Activated naive CD4-positive, alpha-beta T cell treated with anti-CD3 and anti-CD28 coated beads, Interleukin-2, amount 50 U/mL, for 16 hours (primary cell): Measurements from ENCODE around the gene METTL6.
"Not testable (repeated sequence)": the region's sequence is repeated elsewhere in the genome, so short reads cannot be mapped to it uniquely, and the experiment has no call there.

Experiments
- DNase-seq: peaks from one replicate; pipeline ENCODE4 v3.0.0-alpha.2; 2020

The METTL6 gene

DNA sequence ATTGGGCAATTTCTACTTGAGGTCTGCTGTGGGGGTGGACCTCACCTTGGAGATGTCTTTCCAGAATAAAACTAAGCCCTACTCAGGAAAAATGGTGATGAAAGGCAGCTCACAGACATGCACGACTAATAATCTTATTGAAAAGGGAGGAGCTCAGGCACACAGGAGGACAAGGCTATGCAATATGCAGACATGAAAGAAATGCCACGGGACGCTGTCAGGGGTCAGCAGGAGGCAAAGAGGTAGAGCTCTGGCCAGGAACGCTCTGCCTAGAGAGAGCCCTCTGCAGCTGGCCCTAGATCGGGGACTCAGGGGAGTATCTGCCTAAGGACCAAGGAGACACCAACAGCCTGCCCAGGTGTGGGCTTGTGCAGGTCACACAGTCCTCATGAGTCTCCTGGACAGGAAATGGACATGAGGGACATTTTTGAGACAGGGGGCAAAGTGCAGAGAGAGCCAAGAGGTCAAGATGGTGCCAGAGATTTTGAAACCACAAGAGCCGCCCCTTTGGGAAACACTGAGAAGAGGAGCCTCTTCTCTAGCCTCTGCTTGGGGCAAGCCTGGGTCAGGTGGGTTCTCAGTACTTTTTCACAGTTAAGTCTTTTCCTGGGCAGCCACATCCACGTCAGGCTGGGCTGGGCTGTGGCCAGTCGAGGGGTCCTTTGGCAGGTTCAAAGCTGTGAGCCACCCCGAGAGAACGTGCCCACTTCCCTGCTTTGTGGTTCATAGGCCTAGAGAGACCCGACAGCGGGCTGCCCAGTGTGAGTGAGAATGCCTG lies 23.3 kb upstream of the METTL6 start:
- no peak for DNase-seq

DNA sequence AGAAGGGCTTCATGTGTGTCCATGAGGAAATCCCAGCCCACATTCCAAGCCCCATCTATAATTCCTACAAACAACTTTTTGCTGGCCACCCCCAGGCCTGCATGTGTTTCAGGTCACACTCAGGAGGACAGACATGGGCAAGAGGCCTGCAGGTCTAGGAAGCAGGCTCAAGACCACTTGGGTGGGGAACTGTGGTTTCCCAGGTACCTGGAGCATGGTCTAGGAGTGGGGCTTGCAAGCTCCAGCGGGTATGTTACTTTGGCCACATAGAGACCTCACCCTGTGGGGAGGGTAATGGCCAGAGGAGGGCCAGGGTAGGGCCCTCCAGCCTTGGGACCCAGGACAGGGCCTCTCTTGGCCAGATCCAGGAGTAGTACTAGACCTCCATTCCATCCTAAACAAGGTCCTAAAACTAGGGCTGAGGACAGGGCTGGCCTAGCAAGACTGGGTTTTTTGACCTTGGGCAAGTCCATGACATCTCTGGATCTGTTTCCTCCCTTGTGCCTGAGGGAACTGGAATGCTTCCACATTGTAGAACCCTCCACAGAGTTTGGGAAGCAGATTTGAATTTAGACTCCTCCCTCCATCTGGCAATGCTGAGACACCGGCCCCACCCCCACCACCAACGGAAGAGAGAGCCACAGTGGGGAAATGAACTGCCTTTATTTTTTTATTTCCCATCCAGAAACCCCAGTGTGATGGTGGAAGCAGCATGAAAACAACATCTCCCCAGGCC lies 22.3 kb upstream of the METTL6 start:
- DNase-seq = no peak

DNA sequence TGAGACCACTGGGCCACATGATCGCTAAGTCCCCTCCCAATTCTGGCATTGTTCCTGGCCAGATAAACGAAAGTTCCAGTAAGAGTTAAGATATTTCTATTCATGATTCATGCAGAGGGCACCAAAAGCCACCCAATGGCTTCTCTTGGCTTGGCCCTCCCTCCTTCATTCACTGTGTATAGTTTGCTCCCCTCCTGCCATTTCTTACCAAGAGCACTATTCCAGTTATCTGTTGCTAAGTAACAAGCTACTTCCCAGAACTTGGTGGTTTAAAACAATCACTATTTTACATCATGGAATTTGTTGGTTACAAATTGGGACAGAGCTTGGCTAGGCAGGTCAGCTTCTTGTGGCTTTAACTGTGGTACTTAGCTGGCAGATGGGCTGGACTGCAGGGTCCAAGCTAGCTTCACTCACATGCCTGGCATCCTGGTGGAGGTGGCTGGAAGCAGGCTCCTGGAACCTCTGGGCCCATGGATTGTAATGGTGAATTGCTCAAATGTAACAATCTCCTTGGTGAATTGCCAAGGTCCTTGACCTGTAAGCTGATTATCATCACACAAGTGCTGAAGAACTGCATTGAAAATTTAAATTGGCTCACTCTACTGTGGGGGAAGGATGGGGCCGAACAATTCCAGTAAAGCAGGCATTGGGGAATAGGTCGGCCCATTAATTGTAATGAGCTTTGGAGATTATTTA lies 16.6 kb upstream of the METTL6 start:
- DNase-seq = no peak

DNA sequence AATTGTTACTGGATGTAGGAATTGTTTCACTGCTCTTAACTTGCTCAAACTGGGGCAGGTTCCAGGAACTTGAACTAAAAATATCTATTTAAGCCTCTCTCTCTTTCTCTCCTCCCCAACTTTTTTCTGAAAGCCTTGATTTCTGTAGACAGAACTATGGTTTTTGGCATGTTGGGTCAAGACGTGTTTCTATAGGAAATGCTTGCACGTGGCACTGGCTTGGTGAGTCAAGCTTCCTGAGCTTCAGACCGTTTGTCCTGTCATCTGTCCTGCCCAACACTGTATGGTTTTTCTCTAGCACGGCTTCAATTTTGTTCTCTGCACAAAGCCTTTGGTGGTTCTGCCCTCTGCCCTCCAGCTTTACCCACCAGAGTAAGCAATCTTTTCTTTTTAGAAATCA lies 13.5 kb upstream of the METTL6 start:
- DNase-seq = no peak

DNA sequence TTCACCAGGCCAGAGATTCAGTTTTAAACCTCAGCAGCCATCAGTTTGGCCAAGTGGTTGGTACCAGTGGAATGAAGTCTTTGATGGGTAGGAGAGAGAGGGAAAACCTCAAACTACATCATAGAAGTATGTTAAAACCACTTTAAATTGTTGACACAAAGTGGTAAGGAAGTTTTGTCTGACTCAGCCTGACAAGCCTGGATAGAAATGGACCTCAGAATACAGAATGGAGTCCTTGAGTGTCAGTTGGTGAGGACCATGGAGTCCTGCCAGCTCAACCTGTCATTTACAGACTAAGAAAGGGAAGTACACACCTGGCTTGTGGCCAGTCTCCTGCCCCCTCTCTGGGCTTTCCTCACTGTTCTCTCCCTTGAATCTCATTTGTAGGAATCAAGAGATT lies 12.1 kb upstream of the METTL6 start:
- DNase-seq = no peak

DNA sequence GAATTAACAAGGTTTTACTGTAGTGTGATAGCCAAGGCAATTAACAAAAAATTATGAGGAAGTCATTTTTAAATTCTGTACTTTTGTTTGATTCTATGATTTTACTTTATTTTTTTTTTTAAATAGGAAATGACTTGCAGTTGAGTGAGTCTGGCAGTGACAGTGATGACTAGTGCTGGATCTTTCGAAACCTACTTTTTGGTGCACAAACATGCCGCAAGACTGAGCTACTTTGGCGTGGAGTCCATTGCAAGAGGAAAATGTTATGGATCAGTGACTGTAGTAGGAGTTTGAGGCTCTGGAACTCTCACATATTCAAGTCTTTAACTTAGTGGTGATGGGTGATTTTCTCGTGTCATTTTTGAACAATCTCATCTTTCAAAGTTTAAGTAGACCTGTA lies 11.6 kb upstream of the METTL6 start:
- no peak for DNase-seq

DNA sequence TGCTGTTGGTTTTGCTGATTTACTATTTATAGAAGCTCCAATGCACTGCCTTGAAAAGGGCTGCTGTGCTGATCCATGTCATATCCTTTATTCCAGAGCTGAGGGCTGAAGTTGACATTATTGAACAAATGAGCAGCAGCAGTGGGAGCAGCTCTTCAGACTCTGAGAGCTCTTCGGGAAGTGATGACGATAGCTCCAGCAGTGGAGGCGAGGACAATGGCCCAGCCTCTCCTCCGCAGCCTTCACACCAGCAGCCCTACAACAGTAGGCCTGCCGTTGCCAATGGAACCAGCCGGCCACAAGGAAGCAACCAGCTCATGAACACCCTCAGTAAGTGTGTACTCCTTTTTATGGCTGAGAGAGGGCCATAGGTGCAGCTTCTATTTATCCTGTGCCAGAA lies 8.9 kb upstream of the METTL6 start:
- no peak for DNase-seq

DNA sequence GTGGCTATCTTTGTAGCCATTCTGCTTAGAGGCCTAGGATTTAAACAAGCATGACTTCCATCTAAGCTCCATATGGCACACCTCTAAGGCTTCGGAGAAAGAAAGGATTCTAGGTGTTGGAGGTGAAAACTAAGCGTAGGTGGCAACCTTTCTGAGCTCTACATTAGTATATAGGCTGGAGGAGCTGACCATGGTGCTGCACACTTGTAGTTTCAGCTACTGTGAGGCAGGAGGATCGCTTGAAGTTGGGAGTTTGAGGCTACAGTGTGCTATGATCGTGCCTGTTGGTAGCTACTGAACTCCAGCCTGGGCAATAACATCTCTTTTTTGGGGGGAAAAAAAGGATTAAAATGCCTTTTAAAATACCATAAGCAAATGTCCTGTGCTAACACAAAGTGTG lies 7.4 kb upstream of the METTL6 start:
- no peak for DNase-seq

DNA sequence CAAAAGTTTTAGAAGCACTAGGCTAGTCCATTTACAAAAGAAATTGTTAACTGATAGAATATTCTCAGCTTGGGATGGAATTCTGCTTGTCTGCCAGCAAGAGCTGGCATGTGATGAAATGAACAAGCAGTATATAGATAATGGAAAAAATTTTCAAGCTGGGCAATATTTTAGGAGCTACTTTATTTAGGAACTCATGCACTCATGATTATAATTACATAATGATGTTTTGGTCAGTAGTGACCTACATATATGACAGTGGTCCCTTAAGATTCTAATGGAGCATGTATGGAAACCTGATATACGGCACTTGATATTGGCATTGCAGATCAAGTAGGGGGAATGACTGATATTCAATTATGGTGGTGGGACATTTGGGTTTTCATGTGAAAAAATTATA lies 6.2 kb upstream of the METTL6 start:
- no peak for DNase-seq

DNA sequence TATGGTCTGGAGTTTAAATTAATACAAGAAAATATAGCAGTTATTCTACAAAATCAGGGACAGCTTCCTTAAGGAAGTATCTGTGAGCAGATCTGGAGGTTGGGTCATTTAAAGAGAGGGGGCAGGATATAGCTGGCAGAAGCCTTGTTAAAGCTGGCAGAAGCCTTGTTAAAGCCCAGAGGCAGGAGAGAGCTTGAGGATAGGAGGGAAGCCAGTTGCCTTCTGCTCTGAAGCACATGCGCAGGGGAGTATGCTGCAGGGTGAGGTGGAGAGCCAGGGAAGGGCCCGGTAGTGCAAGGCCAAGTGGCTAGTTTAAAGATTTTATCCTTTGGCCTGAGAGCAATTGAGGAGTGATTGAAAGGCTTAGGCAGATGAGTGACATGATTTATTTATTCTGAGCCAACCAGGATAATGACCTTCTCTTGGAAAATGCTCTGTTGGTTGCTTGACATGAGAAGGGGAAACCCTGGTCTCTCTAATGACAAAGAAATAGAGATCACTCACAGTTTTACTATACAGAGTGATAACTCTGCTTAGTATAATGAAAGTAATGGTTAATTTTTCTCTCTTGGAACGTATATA lies 4.0 kb upstream of the METTL6 start:
- no peak for DNase-seq

DNA sequence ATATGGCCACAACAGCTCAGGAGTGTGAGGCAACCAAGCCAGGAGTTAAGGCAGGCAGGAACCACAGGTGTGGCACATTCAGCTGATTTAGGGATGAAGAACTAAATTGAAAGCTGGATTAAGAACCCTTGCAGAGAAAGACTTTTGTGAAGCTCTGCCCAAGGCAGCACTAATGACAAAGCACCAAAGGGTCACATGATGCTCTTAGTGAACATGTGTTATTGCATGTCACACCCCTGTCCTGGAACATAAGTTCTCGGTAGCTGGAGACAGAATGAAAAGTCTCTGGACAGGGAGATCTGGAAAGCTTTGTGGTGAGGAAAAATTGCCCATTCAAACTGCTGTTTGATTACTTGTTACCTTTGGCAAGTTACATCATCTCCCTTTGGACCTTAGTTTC lies 3.3 kb upstream of the METTL6 start:
- no peak for DNase-seq

DNA sequence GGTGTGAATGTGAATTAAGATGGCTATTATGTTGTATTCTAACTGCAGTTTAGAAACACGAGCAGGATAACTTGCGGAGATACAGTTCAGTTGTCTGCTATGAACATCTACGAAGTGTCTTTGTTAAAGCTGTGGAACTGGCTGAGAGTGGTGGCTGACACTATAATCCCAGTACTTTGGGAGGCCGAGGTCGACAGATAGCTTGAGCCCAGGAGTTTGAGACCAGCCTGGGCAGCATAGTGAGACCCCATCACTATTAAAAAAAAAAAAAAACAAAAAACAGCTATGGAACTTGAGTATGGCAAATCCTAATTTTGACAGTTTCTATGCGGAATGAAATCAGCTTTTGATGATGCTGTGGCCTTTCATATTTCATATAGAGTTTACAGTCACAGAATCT lies 1.7 kb upstream of the METTL6 start:
- DNase-seq = no peak

DNA sequence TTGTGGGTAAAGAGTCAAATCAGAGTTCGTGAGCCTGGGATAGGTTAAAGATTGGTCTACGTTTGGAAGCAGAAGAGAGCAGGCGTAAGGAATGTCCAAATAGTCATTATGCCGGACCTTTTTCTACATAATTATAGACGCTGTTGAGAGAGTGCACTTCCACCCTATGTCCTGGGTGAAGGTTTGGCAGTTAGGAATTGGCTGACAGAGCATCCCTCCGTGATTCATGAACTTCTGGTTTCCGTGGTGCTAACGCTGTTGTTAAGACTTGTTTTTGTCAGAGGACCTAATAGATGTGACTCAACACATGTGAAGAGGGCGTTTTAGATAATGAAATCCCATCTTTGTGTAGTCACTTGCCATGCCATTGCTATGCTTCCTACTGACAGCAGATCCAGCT lies 1.2 kb upstream of the METTL6 start:
- DNase-seq = peak; percentile 17

DNA sequence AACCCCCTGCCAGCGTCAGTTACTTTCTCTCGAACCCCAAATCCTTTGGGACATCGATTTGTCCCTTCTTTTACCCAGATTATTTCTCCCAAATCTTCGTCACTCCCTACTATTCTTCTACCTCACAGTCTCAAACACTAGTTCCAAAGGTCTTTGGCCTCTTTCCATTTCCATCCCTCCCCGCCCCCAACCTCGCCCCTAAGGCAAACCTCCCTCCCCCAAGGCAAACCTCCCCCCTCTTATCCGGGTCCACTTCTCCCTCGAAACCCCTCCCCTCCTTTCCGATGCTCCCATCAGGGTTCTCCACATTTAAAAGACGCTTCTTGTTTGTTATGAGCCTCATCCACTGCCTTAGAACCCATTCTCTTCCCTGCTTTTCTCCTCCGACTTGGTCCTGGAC lies 637 bp upstream of the METTL6 start:
- DNase-seq = no peak

DNA sequence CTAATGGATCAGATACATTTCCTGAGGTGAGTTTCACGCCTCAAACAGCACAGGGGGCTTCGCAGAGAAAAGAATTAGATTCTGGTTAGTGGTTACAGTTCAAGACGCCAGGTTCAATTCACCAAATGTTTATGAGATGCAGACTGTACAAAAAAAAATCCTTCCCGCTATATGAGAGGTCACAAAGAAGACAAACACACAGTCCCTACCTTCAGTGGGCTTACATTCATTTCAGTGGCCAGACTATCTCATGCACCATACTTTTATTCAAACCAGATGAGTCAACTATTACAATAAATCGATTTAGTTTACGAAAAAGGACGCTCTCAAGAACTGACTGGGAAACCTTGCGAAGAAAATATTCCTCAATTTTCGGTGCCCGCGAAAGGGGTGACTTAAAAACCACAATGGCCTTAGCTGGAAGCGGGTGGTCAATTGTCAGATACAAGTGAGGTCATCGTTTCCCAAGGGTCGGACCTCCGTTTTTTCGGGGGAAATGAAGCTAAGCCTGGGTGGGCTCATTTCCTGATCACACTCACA lies 695 bp downstream of the METTL6 start:
- DNase-seq = no peak

DNA sequence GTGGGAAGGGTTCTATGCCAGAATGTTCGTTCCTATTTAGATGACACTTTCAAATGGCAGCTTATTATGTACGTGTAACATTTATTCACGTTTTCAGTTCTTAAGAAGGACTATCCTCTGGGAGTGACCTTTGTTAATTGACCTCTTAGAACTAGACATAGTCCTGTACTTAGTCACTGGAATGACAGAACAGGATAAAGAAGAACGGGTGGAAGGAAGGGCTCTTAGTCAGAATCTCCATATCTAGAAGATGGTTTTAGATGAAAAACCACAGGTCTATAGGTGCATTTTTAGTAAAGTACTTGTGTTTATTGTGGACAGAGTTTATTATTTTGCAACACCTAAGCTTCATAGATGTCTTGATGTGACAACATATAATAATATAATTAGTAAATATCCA lies 6.5 kb downstream of the METTL6 start:
- DNase-seq = no peak

DNA sequence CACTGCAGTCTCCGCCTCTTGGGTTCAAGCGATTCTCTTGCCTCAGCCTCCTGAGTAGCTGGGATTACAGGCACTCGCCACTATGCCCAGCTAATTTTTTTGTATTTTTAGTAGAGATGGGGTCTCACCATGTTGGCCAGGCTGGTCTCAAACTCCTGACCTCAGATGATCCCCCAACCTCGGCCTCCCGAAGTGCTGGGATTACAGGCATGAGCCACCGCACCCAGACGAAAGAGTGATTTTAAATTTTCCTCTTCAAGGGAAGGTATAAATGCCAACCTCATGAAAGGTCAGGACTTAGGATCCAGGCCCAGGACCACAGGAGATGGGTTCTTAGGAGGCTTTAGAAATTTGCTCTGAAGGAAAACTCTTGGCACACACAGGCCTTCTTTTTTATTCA lies 16.4 kb downstream of the METTL6 start:
- DNase-seq = not testable (repeated sequence)

DNA sequence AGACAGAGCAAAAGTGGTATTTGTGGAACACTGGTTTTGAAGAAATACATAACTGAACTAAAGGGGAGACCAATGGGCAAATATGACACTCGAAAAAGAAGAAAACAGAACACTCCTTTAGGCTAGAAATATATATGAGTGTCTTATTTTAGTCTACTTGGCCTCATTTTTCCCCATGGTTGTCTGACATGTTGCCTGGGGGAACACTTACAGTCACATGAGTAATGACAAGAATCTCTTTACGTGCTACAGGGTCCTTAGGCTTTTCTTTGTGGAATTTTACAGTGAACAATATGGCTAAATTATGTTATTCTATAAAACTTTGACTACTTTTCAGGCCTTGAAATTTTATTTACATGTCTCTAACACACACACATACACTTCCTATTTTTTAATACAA lies 17.6 kb downstream of the METTL6 start:
- no peak for DNase-seq

DNA sequence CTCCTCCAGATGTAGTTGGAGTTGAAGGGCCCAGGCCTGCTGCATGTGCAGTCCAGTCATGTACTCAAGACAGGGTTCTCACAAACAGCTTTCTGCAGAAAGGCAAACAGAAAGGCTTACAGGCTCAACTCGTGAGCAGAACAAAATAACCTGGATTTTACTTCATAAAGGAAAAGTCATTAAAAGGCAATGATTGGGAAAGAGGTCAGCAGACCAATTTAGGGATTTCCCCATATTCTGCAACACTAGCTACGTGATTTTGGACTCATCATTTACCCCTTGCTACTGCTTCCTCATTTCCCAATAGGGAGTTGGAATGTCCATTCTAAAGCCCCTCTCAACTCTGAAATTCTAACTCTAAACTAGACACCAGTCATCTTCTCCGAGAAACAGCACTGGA lies 18.1 kb downstream of the METTL6 start:
- DNase-seq = no peak

DNA sequence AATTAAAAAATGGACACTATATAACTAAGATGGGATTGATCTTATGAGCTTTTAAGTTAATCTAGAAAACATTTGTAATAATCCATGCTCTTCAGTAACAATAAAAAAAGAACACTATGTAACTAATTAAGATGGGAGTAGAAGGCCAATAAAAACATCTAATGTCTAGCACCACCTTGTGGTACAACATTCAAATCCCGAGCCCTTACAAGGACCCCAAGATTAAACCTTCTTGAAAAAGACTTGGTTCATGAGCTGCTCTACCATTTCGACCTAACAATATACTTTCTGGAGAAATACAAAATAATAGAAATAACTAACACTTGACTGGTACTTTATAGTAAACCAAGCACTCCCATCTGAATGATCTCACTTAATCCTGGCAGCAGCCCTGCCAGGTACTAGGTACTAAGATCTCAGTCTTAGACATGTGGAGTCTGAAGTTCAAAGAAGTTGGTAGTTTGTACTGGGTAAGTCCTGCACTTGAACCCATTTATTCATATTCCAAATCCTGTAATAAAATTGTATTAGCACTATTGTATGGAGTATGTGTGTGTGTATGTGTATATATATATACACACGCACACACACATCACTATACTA lies 21.8 kb downstream of the METTL6 start:
- no peak for DNase-seq

DNA sequence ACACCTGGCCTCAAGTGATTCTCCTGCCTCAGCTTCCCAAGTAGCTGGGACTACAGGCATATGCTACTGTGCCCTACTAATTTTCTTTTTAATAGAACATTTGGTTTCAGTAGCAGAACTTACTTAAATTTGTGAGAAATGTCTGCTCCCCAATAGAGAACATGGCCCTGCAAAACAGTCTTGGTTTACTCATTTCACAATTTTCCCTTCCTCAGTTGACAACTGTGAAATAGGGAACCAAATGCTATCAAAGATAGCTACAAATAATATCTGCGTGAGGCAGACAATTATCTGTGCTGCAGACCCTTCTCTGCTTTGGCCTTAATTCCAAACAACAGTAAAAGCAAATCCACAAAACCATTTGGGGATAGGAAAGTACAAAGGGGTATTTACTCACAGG lies 22.6 kb downstream of the METTL6 start:
- DNase-seq = no peak

DNA sequence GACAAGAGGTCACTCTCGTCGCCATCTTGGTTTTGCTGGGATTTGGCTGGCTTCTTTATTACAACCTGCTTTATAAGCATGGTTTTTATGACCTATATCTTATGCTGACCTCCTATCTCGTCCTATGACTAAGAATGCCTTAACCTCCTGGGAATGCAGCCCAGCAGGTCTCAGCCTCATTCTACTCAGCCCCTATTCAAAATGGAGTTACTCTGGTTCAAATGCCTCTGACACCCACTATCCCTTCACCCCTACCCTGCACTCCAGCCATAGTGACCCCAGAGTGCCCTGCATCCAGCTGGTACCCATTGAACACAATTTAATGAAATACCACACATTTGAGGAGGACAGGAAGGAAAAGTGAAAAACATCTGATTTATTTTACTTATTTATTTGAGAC lies 23.4 kb downstream of the METTL6 start:
- DNase-seq = no peak

DNA sequence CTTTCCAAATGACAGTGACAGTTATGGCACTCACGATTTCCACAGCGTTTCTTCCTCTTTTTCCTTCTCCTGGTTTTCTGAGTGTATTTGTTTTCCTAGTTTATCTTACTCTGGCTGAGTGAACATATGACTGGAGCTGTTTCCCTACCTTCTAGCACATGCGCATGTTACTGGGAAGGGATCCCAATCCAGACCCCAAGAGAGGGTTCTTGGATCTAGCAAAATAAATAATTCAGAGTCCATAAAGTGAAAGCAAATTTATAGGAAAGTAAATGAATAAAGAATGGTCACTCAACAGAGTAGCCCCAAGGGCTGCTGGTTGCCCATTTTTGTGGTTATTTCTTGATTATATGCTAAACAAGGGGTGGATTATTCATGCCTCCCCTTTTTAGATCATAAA lies 23.8 kb downstream of the METTL6 start:
- no peak for DNase-seq
